IgD-negative memory B cell (primary cell): ENCODE measurements around the gene INTS6L. TPM values are rescaled to one million over a fixed set of nuclear protein-coding genes. Genes with fewer than 3 reads are reported as not detected.
"Not testable (repeated sequence)": the region's sequence is repeated elsewhere in the genome, so short reads cannot be mapped to it uniquely, and the experiment has no call there.

Experiments
- H3K27ac Mint-ChIP-seq, 3 donors: one replicate each; pipeline ENCODE4 v1.8.0; 2020 to 2022; ENCODE audit warnings: mild to moderate bottlenecking in 3 of 3, mixed read lengths in 3 of 3, moderate library complexity in 1 of 3
- H3K27me3 Mint-ChIP-seq: one replicate; pipeline ENCODE4 v1.8.0; 2021; ENCODE audit warnings: mixed read lengths
- H3K36me3 Mint-ChIP-seq: one replicate; pipeline ENCODE4 v1.8.0; 2020; ENCODE audit warnings: mild to moderate bottlenecking, mixed read lengths
- H3K4me1 Mint-ChIP-seq, 3 donors: one replicate each; pipeline ENCODE4 v1.8.0; 2020 to 2022; ENCODE audit warnings: mixed read lengths in 3 of 3, mild to moderate bottlenecking in 1 of 3
- H3K4me3 Mint-ChIP-seq, 4 donors: one replicate each; pipeline ENCODE4 v1.8.0; 2020 to 2022; ENCODE audit warnings: mild to moderate bottlenecking in 4 of 4, mixed read lengths in 4 of 4, moderate library complexity in 3 of 4
- H3K9me3 Mint-ChIP-seq, 3 donors: one replicate each; pipeline ENCODE4 v1.8.0; 2020 to 2021; ENCODE audit warnings: mixed read lengths in 3 of 3, mild to moderate bottlenecking in 1 of 3
- polyA plus RNA-seq: library from polyadenylated mRNA; unstranded; fragments of 300-500 nt; fragmentation: Illumina TruSeq; gene quantifications from one replicate; pipeline ENCODE4 v1.2.3, GENCODE V29; 2021

INTS6L gene
- polyA plus RNA-seq, 1 donor from 2014 or later = 5.2 TPM

- Mint-ChIP-seq H3K27ac (no peak overlapping the region), H3K27me3 (peaks cover 2% of the 10 kb centered on the region), H3K4me3 (no peak overlapping the region), H3K9me3 (peaks cover 0 to 4% (median 0%) of the 10 kb centered on the region in 3 donors), H3K4me1 (no peaks in the 10 kb centered on the region), H3K36me3 (no peaks in the 10 kb centered on the region)
Measured at GRCh38 chrX:135605906-135606305, 85.4 kb downstream of the INTS6L start.

- H3K27ac Mint-ChIP-seq, H3K4me1 Mint-ChIP-seq, H3K4me3 Mint-ChIP-seq, H3K9me3 Mint-ChIP-seq, H3K36me3 Mint-ChIP-seq, H3K27me3 Mint-ChIP-seq: not testable (repeated sequence)
Measured at GRCh38 chrX:135624408-135625204, 104.1 kb downstream of the INTS6L start.

- no peak overlapping the region for H3K27ac Mint-ChIP-seq
- no peaks in the 10 kb centered on the region for H3K9me3 Mint-ChIP-seq
- no peaks in the 10 kb centered on the region for H3K27me3 Mint-ChIP-seq
- H3K36me3 Mint-ChIP-seq = no peaks in the 10 kb centered on the region
- peaks cover 0 to 4% (median 0%) of the 10 kb centered on the region in 3 donors for H3K4me1 Mint-ChIP-seq
- no peak overlapping the region for H3K4me3 Mint-ChIP-seq
Measured at GRCh38 chrX:135625995-135626394, 105.5 kb downstream of the INTS6L start.

- no peak overlapping the region for H3K27ac Mint-ChIP-seq
- no peak overlapping the region for H3K4me3 Mint-ChIP-seq
- no peaks in the 10 kb centered on the region for H3K9me3 Mint-ChIP-seq
- H3K4me1 Mint-ChIP-seq = peaks cover 0 to 2% (median 0%) of the 10 kb centered on the region in 3 donors
- H3K36me3 Mint-ChIP-seq = no peaks in the 10 kb centered on the region
- H3K27me3 Mint-ChIP-seq = no peaks in the 10 kb centered on the region
Measured at GRCh38 chrX:135629342-135629741, 108.9 kb downstream of the INTS6L start.

Other genes starting within 250 kb of the INTS6L start
- not detected for gene ETDC, start 211.2 kb upstream of the INTS6L start, polyA plus RNA-seq
- gene ZNF75D, start 176.6 kb upstream of the INTS6L start, polyA plus RNA-seq = 7.4 TPM
- 1.5 TPM for gene ZNF449, start 175.9 kb upstream of the INTS6L start, polyA plus RNA-seq
- gene SMIM10L2A, start 98.7 kb upstream of the INTS6L start, polyA plus RNA-seq = 0.05 TPM
- not detected for gene CT45A1, start 193.0 kb downstream of the INTS6L start, polyA plus RNA-seq
- not detected for gene CT45A3, start 247.5 kb downstream of the INTS6L start, polyA plus RNA-seq